Right lobe of liver (tissue), 6 donors: ENCODE data around the gene C2orf80. TPM values are rescaled to one million over a fixed set of nuclear protein-coding genes. Genes with fewer than 3 reads are reported as not detected.

Source experiments
- ATAC-seq, 4 donors: fragments of 200-7000 bp; cut with Tn5 transposase; one replicate each; pipeline ENCODE4 v1.9.1; 2020; ENCODE audit warnings: mild to moderate bottlenecking in 4 of 4, moderate library complexity in 4 of 4
- DNase-seq, 3 donors: peaks; one replicate each; pipeline ENCODE4 v3.0.0-alpha.2; 2020
- H3K27ac ChIP-seq, 3 donors: fragments of 200-600 bp; one replicate each; pipeline ENCODE4 v1.8.0; 2022
- H3K27me3 ChIP-seq, 2 donors: fragments of 200-600 bp; one replicate each; pipeline ENCODE4 v1.8.0; 2022
- H3K36me3 ChIP-seq, 4 donors: fragments of 200-600 bp; sonication (generic) in 1 of 4; one replicate each; pipeline versions ENCODE4 v1.5.1 to v1.8.0; 2017 to 2022; ENCODE audit warnings: control low read depth in 1 of 4
- H3K4me1 ChIP-seq, 4 donors: fragments of 200-600 bp; sonication (generic) in 1 of 4; one replicate each; pipeline versions ENCODE4 v1.5.1 to v1.8.0; 2017 to 2022; ENCODE audit warnings: control low read depth in 1 of 4
- H3K4me3 ChIP-seq, 3 donors: fragments of 200-600 bp; one replicate each; pipeline ENCODE4 v1.8.0; 2022
- H3K9me3 ChIP-seq, 4 donors: fragments of 200-600 bp; sonication (generic) in 1 of 4; one replicate each; pipeline versions ENCODE4 v1.5.1 to v1.8.0; 2017 to 2022; ENCODE audit warnings: control low read depth in 1 of 4
- POLR2A ChIP-seq: fragments of 450-650 bp; IDR thresholded peaks from one replicate; pipeline ENCODE4 v1.6.1; 2017; ENCODE audit warnings: antibody characterized with exemption, mild to moderate bottlenecking
- WGBS: methylation state at CpG from one replicate; pipeline ENCODE4 v1.1.6; 2018; ENCODE audit warnings: low coverage, low lambda C conversion rate; ENCODE audit not compliant: insufficient coverage; ENCODE audit errors: missing lambda C conversion rate; 5-methylcytosine and 5-hydroxymethylcytosine counted together
- intact Hi-C, 2 donors: fragments of 100-400 bp; cut with DNase I; formaldehyde crosslinking; loops; one replicate each; pipeline versions ENCODE4 v1.11.2 to v1.14.1; 2022
- total RNA-seq, 6 experiments: library from RNA; depleted of rRNA in 2 of 6; stranded (reverse); fragments of >200 nt in 2 of 6; fragmentation: NEBNext Ultra II Directional in 3 of 6; extraction: Animal tissue kit (Norgen Biotek cat#: 25700) in 3 of 6; gene quantifications; one replicate each; pipeline versions ENCODE4 v1.1.0 to v1.2.4, GENCODE V29; 2016 to 2023
- TF ChIP-seq, protein P1 (sequence below), 4 donors: fragments of 200-600 bp in 3 of 4; fragments of 450-650 bp in 1 of 4; IDR thresholded peaks; one replicate each; pipeline versions ENCODE4 v1.5.1 to v1.8.0; 2016 to 2022; ENCODE audit warnings: antibody characterized with exemption in 4 of 4, mild to moderate bottlenecking in 2 of 4
- donor health status: DM: no; HTN: yes; CAD: no.
- donor health status: DM: no; HTN: no; CAD: no.
- donor health status: DM: no; HTN: no; CAD: no.
- donor health status: DM: no; HTN: yes; CAD: no.
- donor health status: DM: no; HTN: yes; CAD: no.

The C2orf80 gene
- total RNA-seq, 6 experiments from 2014 or later = not detected

GRCh38 chr2:208150956-208151355, 38.9 kb downstream of the C2orf80 start:
- H3K36me3 ChIP-seq = no peaks in the 10 kb centered on the region
- no peak overlapping the region for H3K27ac ChIP-seq
- TF ChIP-seq POLR2A = no peak
- TF ChIP-seq, protein P1, sequence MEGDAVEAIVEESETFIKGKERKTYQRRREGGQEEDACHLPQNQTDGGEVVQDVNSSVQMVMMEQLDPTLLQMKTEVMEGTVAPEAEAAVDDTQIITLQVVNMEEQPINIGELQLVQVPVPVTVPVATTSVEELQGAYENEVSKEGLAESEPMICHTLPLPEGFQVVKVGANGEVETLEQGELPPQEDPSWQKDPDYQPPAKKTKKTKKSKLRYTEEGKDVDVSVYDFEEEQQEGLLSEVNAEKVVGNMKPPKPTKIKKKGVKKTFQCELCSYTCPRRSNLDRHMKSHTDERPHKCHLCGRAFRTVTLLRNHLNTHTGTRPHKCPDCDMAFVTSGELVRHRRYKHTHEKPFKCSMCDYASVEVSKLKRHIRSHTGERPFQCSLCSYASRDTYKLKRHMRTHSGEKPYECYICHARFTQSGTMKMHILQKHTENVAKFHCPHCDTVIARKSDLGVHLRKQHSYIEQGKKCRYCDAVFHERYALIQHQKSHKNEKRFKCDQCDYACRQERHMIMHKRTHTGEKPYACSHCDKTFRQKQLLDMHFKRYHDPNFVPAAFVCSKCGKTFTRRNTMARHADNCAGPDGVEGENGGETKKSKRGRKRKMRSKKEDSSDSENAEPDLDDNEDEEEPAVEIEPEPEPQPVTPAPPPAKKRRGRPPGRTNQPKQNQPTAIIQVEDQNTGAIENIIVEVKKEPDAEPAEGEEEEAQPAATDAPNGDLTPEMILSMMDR (IDR thresholded peaks at IDR 0.05) = no peak
- H3K9me3 ChIP-seq = no peaks in the 10 kb centered on the region
- no peak for ATAC-seq
- H3K4me3 ChIP-seq = no peak overlapping the region
- DNase-seq = no peak
- 90% methylated on average over 1 of the region's 1 CpG for WGBS
- intact Hi-C loops = no loop called here
- H3K27me3 ChIP-seq = no peaks in the 10 kb centered on the region
- H3K4me1 ChIP-seq = no peaks in the 10 kb centered on the region

- H3K27ac ChIP-seq = no peak overlapping the region
- TF ChIP-seq, protein P1 (IDR thresholded peaks at IDR 0.05) = no peak
- no peak for TF ChIP-seq POLR2A
- intact Hi-C loops = no loop called here
- H3K9me3 ChIP-seq = no peaks in the 10 kb centered on the region
- no peaks in the 10 kb centered on the region for H3K4me1 ChIP-seq
- H3K27me3 ChIP-seq = no peaks in the 10 kb centered on the region
- no peak for ATAC-seq
- H3K36me3 ChIP-seq = no peaks in the 10 kb centered on the region
- DNase-seq = no peak
- H3K4me3 ChIP-seq = no peak overlapping the region
Measured at GRCh38 chr2:208150094-208150493, 39.7 kb downstream of the C2orf80 start.

- Histone ChIP-seq H3K9me3 (no peaks in the 10 kb centered on the region), H3K27me3 (no peaks in the 10 kb centered on the region), H3K4me1 (no peaks in the 10 kb centered on the region), H3K4me3 (no peak overlapping the region), H3K36me3 (no peaks in the 10 kb centered on the region), H3K27ac (no peak overlapping the region)
- 75% methylated on average over 2 of the region's 2 CpGs for WGBS
- intact Hi-C loops = no loop called here
- ATAC-seq = no peak
- TF ChIP-seq, protein P1 (IDR thresholded peaks at IDR 0.05) = peak in 3 of 4 donors; percentile 13 to 28 (median 18)
- no peak for TF ChIP-seq POLR2A
- DNase-seq = no peak
Measured at GRCh38 chr2:208148803-208149202, 41.0 kb downstream of the C2orf80 start.

DNA sequence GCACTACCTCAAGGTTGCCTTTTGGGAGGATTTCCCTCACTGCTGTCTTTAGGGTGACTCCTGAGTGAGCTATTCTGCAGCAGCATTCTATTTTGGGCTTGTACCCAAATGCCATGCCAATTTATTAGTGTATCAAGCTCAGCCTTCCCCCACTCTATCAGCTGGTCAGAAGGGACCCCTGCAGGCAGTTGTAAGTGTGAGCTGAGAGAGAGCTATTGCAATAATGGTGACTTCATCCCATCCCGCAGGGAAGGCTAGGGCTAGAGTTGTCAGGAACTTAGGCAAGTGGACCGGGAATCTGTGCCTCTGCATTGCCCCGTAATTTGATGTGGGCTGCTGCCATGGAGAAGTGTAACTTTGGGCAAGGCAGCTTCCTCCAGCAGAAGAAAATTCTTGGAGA, 42.1 kb downstream of the C2orf80 start:
- H3K9me3 ChIP-seq = no peaks in the 10 kb centered on the region
- no peak overlapping the region for H3K4me3 ChIP-seq
- no peak for ATAC-seq
- H3K4me1 ChIP-seq = no peaks in the 10 kb centered on the region
- no peaks in the 10 kb centered on the region for H3K27me3 ChIP-seq
- WGBS = no CpG with 5 or more reads among the region's 3 CpGs
- H3K27ac ChIP-seq = no peak overlapping the region
- no peaks in the 10 kb centered on the region for H3K36me3 ChIP-seq
- TF ChIP-seq, protein P1 (IDR thresholded peaks at IDR 0.05) = no peak
- no peak for TF ChIP-seq POLR2A
- DNase-seq = no peak
- intact Hi-C loops = no loop called here

- H3K36me3 ChIP-seq = no peaks in the 10 kb centered on the region
- no peaks in the 10 kb centered on the region for H3K9me3 ChIP-seq
- H3K4me3 ChIP-seq = no peak overlapping the region
- no peaks in the 10 kb centered on the region for H3K27me3 ChIP-seq
- intact Hi-C loops = no loop called here
- H3K4me1 ChIP-seq = no peaks in the 10 kb centered on the region
- no peak for DNase-seq
- no peak overlapping the region for H3K27ac ChIP-seq
- ATAC-seq = no peak
- TF ChIP-seq, protein P1 (IDR thresholded peaks at IDR 0.05) = no peak
- TF ChIP-seq POLR2A = no peak
Measured at GRCh38 chr2:208147008-208147407, 42.8 kb downstream of the C2orf80 start.
